HG02840 (cell line): Measurements from ENCODE around the gene RBL1.
A peak's percentile ranks its signal among the peaks of the same experiment; 100 is the strongest.
"Not testable (repeated sequence)": the region's sequence is repeated elsewhere in the genome, so short reads cannot be mapped to it uniquely, and the experiment has no call there.

Source experiments
- ATAC-seq: cut with Tn5 transposase; IDR thresholded peaks from one replicate; pipeline ENCODE4 v1.9.1; 2021; ENCODE audit warnings: mild to moderate bottlenecking, moderate library complexity, moderate number of reproducible peaks; ENCODE audit not compliant: unreplicated experiment, low FRiP score

RBL1 gene, protein sequence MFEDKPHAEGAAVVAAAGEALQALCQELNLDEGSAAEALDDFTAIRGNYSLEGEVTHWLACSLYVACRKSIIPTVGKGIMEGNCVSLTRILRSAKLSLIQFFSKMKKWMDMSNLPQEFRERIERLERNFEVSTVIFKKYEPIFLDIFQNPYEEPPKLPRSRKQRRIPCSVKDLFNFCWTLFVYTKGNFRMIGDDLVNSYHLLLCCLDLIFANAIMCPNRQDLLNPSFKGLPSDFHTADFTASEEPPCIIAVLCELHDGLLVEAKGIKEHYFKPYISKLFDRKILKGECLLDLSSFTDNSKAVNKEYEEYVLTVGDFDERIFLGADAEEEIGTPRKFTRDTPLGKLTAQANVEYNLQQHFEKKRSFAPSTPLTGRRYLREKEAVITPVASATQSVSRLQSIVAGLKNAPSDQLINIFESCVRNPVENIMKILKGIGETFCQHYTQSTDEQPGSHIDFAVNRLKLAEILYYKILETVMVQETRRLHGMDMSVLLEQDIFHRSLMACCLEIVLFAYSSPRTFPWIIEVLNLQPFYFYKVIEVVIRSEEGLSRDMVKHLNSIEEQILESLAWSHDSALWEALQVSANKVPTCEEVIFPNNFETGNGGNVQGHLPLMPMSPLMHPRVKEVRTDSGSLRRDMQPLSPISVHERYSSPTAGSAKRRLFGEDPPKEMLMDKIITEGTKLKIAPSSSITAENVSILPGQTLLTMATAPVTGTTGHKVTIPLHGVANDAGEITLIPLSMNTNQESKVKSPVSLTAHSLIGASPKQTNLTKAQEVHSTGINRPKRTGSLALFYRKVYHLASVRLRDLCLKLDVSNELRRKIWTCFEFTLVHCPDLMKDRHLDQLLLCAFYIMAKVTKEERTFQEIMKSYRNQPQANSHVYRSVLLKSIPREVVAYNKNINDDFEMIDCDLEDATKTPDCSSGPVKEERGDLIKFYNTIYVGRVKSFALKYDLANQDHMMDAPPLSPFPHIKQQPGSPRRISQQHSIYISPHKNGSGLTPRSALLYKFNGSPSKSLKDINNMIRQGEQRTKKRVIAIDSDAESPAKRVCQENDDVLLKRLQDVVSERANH

GRCh38 chr20:37095599-37096414 lies at the start of gene RBL1:
Gene RBL1 (minus strand): TSS chr20:37095997. CDS start chr20:37095928, 69 bp downstream.
- ATAC-seq = peak; percentile 74

DNA sequence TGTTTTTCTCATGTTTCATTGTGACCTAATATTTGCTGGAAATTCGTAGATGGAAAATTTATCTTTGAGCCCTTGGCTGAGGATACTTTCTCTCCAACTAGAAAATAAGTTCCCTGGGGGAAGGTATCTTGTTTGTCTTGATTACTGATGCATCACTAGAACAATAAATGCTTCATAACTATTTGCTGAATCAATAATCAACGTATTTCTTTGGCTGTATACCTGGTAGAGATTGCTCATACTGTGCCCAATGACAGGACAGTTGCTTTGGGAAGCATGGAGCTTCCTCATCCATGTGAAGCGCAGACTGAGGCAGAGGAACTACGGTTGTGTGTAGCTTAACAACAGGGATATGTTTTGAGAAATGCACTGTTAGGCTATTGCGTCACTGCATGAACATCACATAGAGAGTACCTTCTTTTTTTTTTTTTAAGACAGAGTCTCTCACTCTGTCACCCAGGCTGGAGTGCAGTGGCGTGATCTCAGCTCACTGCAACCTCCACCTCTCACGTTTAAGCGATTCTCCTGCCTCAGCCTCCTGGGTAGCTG lies 49.1 kb upstream of the RBL1 start:
- ATAC-seq = no peak

GRCh38 chr20:37142708-37143107 lies 46.9 kb upstream of the RBL1 start:
- no peak for ATAC-seq

- no peak for ATAC-seq
Measured at GRCh38 chr20:37137547-37137946, 41.8 kb upstream of the RBL1 start.

- ATAC-seq = no peak
Measured at GRCh38 chr20:37133952-37134351, 38.2 kb upstream of the RBL1 start.

- no peak for ATAC-seq
Measured at GRCh38 chr20:37131486-37131885, 35.7 kb upstream of the RBL1 start.

- no peak for ATAC-seq
Measured at GRCh38 chr20:37128803-37129202, 33.0 kb upstream of the RBL1 start.

GRCh38 chr20:37126290-37126689 lies 30.5 kb upstream of the RBL1 start:
- ATAC-seq = not testable (repeated sequence)

GRCh38 chr20:37123441-37123840 lies 27.6 kb upstream of the RBL1 start:
- ATAC-seq = no peak

- ATAC-seq = no peak
Measured at GRCh38 chr20:37120497-37120896, 24.7 kb upstream of the RBL1 start.

- ATAC-seq = no peak
Measured at GRCh38 chr20:37119356-37120036, 23.7 kb upstream of the RBL1 start.

- ATAC-seq = no peak
Measured at GRCh38 chr20:37114012-37114411, 18.2 kb upstream of the RBL1 start.

DNA sequence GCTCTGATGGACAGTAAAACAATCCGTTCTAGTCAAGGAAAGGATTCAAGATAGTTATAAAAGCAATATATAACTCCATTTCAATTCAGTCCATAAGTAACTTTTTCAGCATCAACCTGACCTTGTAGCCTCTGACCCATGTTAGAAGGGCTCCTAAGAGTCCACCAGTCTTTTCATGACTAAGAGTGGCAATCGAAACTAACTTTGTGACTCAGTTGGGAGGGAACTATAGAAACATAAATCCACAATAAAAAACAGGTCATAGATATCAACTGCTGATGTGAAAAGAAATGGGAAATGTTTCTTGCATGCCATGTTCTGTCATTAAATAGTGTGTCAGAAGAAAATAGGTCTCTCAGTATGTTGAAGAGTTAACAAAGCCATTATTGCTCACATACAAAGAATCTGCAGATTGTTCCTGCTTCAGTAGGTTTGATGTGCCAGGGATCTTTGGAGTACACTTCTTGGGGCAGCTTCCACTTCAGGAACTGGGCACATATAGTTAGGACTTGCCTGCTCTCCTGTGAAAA lies 16.2 kb upstream of the RBL1 start:
- ATAC-seq = no peak

DNA sequence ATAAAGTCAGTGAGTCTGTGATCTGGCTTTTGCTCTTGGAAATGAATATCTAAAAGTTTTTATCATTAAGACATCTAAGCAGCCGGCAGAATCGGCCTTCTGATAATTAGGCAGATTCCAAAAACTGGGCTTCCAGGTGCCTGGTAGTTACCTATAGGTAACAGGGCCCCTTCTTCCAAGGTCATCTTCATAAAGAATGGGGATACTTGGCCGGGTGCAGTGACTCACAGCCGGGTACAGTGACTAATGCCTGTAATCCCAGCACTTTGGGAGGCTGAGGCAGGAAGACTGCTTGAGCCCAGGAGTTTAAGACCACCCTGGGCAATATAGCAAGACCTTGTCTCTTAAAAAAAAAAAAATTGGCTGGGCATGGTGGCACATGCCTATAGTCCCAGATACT lies 12.9 kb upstream of the RBL1 start:
- ATAC-seq = no peak

GRCh38 chr20:37102571-37102970 lies 6.8 kb upstream of the RBL1 start:
- no peak for ATAC-seq

GRCh38 chr20:37096415-37097041 lies 731 bp upstream of the RBL1 start:
- ATAC-seq = peak; percentile 11

- ATAC-seq = peak; percentile 5
Measured at GRCh38 chr20:37095108-37095598, 644 bp downstream of the RBL1 start.

- no peak for ATAC-seq
Measured at GRCh38 chr20:37090407-37090806, 5.4 kb downstream of the RBL1 start.
